Breast epithelium (tissue), 3 donors: Measurements from ENCODE around the gene CEP85L.

ENCODE experiments used
- CTCF ChIP-seq, 3 donors: fragments of 450-650 bp; IDR thresholded peaks; one replicate each; pipeline ENCODE4 v1.5.1; 2016 to 2017; ENCODE audit warnings: antibody characterized with exemption in 3 of 3, mild to moderate bottlenecking in 3 of 3, moderate library complexity in 3 of 3
- POLR2A ChIP-seq: fragments of 450-650 bp; IDR thresholded peaks from one replicate; pipeline ENCODE4 v1.6.1; 2016; ENCODE audit warnings: antibody characterized with exemption, mild to moderate bottlenecking, moderate library complexity
- POLR2AphosphoS5 ChIP-seq, 3 donors: sonication (generic); formaldehyde crosslinking; IDR thresholded peaks; one replicate each; pipeline ENCODE4 v1.6.1; 2017; ENCODE audit warnings: antibody characterized with exemption in 3 of 3

GRCh38 chr6:118468682-118469465 lies 182.5 kb downstream of the CEP85L start:
- TF ChIP-seq POLR2AphosphoS5 (IDR thresholded peaks at IDR 0.05) (no peak), CTCF (IDR thresholded peaks at IDR 0.05) (no peak), POLR2A (no peak)
